ENCODE results near the gene GNS. TPM values are rescaled to one million over a fixed set of nuclear protein-coding genes. Genes with fewer than 3 reads are reported as not detected.

The GNS gene
- total RNA-seq, 1 experiment from 2014 or later = 57.5 TPM

DNA sequence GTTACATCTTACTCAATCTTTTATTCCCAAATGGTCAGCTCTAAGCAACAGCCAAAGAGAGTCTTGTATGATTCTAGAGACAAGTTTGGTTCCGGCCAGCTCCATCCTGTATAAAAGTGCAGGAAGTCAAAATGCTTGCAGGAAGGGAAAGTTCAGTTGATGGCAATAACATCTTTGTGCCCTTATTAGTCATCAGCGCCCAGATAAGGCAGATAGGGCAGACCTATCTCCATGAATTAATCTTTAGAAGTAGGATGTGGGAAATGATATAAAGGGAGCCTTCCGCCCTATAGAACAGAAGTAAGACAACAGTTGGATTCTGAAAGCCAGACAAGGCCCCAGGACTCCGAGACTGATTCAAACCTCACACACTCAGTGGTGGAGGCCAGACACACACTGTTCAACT is 6.4 kb downstream of the GNS start:
- ChIA-PET CTCF (no interaction called here), POLR2A (ENCODE audit: low non-redundant PET) (no interaction called here)
- no TSS peak for BruUV-seq (replicated peaks)
- Histone ChIP-seq H3K4me3 (ENCODE audit: low read depth, low read length, poor library complexity, severe bottlenecking) (no peak overlapping the region), H3K27me3 (replicated peaks; ENCODE audit: insufficient read depth, low read depth, low read length, poor library complexity) (no peaks in the 10 kb centered on the region), H3K4me1 (ENCODE audit: insufficient read depth, low read length, poor library complexity, severe bottlenecking) (no peaks in the 10 kb centered on the region), H3K36me3 (ENCODE audit: insufficient read depth, low read length, poor library complexity, severe bottlenecking) (peaks cover 3% of the 10 kb centered on the region), H3K9me3 (ENCODE audit: low read depth, low read length, poor library complexity, severe bottlenecking) (no peaks in the 10 kb centered on the region), H3K27ac (ENCODE audit: low read depth, low read length, poor library complexity, severe bottlenecking) (no peak overlapping the region)
- DNase-seq (ENCODE audit: low spot score) = no peak
- TF ChIP-seq, protein P1, sequence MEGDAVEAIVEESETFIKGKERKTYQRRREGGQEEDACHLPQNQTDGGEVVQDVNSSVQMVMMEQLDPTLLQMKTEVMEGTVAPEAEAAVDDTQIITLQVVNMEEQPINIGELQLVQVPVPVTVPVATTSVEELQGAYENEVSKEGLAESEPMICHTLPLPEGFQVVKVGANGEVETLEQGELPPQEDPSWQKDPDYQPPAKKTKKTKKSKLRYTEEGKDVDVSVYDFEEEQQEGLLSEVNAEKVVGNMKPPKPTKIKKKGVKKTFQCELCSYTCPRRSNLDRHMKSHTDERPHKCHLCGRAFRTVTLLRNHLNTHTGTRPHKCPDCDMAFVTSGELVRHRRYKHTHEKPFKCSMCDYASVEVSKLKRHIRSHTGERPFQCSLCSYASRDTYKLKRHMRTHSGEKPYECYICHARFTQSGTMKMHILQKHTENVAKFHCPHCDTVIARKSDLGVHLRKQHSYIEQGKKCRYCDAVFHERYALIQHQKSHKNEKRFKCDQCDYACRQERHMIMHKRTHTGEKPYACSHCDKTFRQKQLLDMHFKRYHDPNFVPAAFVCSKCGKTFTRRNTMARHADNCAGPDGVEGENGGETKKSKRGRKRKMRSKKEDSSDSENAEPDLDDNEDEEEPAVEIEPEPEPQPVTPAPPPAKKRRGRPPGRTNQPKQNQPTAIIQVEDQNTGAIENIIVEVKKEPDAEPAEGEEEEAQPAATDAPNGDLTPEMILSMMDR (conservative IDR thresholded peaks at IDR 0.05; ENCODE audit: low read depth, low read length) = no peak
- no peak for TF ChIP-seq EZH2 (IDR thresholded peaks at IDR 0.05; ENCODE audit: borderline replicate concordance, low read depth, low read length, poor library complexity, severe bottlenecking)
- intact Hi-C loops (cut with micrococcal nuclease; ENCODE audit: unreplicated experiment) = no loop called here

DNA sequence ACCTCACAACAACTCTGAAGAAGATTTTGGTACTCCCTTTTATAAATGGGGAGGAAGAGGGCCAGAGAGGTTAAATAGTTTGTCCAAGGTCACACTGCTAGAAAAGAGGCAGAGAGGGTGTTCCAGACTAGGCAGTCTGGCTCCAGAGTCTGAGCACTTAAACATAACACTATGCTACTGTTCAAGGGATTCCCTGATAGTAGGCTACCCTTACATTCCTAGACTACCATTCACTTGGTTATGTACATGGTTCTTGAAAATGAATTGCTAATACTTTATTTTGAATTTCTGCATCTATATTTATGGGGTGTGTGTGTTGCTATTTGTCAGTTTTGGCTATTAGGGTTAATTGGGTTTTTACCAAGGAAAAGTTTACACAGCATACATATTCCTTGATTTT is 7.2 kb downstream of the GNS start:
- TF ChIP-seq, protein P1 (conservative IDR thresholded peaks at IDR 0.05; ENCODE audit: low read depth, low read length) = no peak
- TF ChIP-seq EZH2 (IDR thresholded peaks at IDR 0.05; ENCODE audit: borderline replicate concordance, low read depth, low read length, poor library complexity, severe bottlenecking) = no peak
- intact Hi-C loops (cut with micrococcal nuclease; ENCODE audit: unreplicated experiment) = no loop called here
- Histone ChIP-seq H3K27me3 (replicated peaks; ENCODE audit: insufficient read depth, low read depth, low read length, poor library complexity) (no peaks in the 10 kb centered on the region), H3K4me3 (ENCODE audit: low read depth, low read length, poor library complexity, severe bottlenecking) (no peak overlapping the region), H3K36me3 (ENCODE audit: insufficient read depth, low read length, poor library complexity, severe bottlenecking) (peaks cover 7% of the 10 kb centered on the region), H3K27ac (ENCODE audit: low read depth, low read length, poor library complexity, severe bottlenecking) (no peak overlapping the region), H3K4me1 (ENCODE audit: insufficient read depth, low read length, poor library complexity, severe bottlenecking) (no peaks in the 10 kb centered on the region), H3K9me3 (ENCODE audit: low read depth, low read length, poor library complexity, severe bottlenecking) (no peaks in the 10 kb centered on the region)
- BruUV-seq (replicated peaks) = no TSS peak
- ChIA-PET CTCF (no interaction called here), POLR2A (ENCODE audit: low non-redundant PET) (no interaction called here)
- no peak for DNase-seq (ENCODE audit: low spot score)

DNA sequence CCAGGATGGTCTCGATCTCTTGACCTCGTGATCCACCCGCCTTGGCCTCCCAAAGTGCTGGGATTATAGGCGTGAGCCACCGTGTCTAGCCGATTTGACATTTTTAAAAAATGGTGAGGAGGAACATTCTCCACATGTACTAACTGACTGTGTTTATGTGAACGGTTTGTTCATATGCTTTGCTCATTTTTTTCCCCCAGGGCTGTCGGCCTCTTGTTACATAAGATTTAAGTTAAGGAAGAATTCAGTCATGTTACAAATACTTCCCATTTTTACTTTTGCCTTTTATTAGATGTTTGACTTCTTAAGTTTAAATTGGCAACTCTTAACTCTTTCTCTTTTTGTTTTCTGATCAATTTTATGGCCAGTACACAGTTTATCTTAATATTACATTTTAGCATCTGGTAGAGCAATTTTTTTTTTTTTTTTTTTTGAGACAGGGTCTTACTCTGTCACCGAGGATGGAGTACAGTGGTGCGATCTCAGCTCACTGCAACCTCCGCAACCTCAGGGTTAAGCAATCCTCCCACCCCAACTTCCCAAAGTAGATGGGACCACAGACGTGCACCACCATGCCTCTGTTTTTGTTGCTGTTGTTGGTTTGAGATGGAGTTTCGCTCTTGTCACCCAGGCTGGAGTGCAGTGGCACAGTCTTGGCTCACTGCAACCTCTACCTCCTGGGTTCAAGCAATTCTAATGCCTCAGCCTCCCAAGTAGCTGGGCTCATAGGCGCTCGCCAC is 9.6 kb downstream of the GNS start:
- Histone ChIP-seq H3K4me1 (ENCODE audit: insufficient read depth, low read length, poor library complexity, severe bottlenecking) (peaks cover 7% of the 10 kb centered on the region), H3K27me3 (replicated peaks; ENCODE audit: insufficient read depth, low read depth, low read length, poor library complexity) (no peaks in the 10 kb centered on the region), H3K9me3 (ENCODE audit: low read depth, low read length, poor library complexity, severe bottlenecking) (no peaks in the 10 kb centered on the region), H3K27ac (ENCODE audit: low read depth, low read length, poor library complexity, severe bottlenecking) (no peak overlapping the region), H3K4me3 (ENCODE audit: low read depth, low read length, poor library complexity, severe bottlenecking) (no peak overlapping the region), H3K36me3 (ENCODE audit: insufficient read depth, low read length, poor library complexity, severe bottlenecking) (peaks cover 16% of the 10 kb centered on the region)
- ChIA-PET POLR2A (ENCODE audit: low non-redundant PET) (no interaction called here), CTCF (no interaction called here)
- TF ChIP-seq, protein P1 (conservative IDR thresholded peaks at IDR 0.05; ENCODE audit: low read depth, low read length) = no peak
- TF ChIP-seq EZH2 (IDR thresholded peaks at IDR 0.05; ENCODE audit: borderline replicate concordance, low read depth, low read length, poor library complexity, severe bottlenecking) = no peak
- intact Hi-C loops (cut with micrococcal nuclease; ENCODE audit: unreplicated experiment) = no loop called here
- no peak for DNase-seq (ENCODE audit: low spot score)
- no TSS peak for BruUV-seq (replicated peaks)

Data from A673 (cell line).